Loucy (cell line): ENCODE results near the gene ARMC6.

ENCODE experiments used
- H2AFZ ChIP-seq: fragments of 200-600 bp; sonication (generic); 2 replicates; pipeline ENCODE4 v1.6.0; 2016; ENCODE audit warnings: antibody characterized with exemption, mild to moderate bottlenecking, low read length, moderate library complexity
- H3F3A ChIP-seq: fragments of 200-600 bp; 2 replicates; pipeline ENCODE4 v1.6.0; 2016; ENCODE audit warnings: antibody characterized with exemption, low read depth, mild to moderate bottlenecking
- H3K27me3 ChIP-seq: fragments of 200-600 bp; sonication (generic); 2 replicates; pipeline ENCODE4 v1.6.1; 2014; ENCODE audit warnings: low read length, mild to moderate bottlenecking; ENCODE audit not compliant: insufficient read depth, poor library complexity, severe bottlenecking
- H3K36me3 ChIP-seq: fragments of 200-600 bp; sonication (generic); 2 replicates; pipeline ENCODE4 v1.6.1; 2016; ENCODE audit warnings: low read length; ENCODE audit not compliant: insufficient read depth
- H3K4me1 ChIP-seq: fragments of 200-600 bp; sonication (generic); 2 replicates; pipeline ENCODE4 v1.5.1; 2014; ENCODE audit warnings: low read length, mild to moderate bottlenecking; ENCODE audit not compliant: insufficient read depth, poor library complexity, severe bottlenecking
- H3K4me2 ChIP-seq: fragments of 200-600 bp; sonication (generic); 2 replicates; pipeline ENCODE4 v1.6.0; 2014; ENCODE audit warnings: antibody characterized with exemption, low read length, low read depth, mild to moderate bottlenecking; ENCODE audit not compliant: poor library complexity, severe bottlenecking
- H3K4me3 ChIP-seq: fragments of 200-600 bp; sonication (generic); 2 replicates; pipeline ENCODE4 v1.5.1; 2014; ENCODE audit warnings: low read length, mild to moderate bottlenecking, mixed read lengths; ENCODE audit not compliant: poor library complexity, severe bottlenecking
- H3K79me2 ChIP-seq: fragments of 200-600 bp; sonication (generic); 2 replicates; pipeline ENCODE4 v1.6.1; 2014; ENCODE audit warnings: low read length; ENCODE audit not compliant: insufficient read depth
- H3K9ac ChIP-seq: fragments of 200-600 bp; sonication (generic); 2 replicates; pipeline ENCODE4 v1.6.0; 2014; ENCODE audit warnings: mild to moderate bottlenecking, low read depth, low read length, moderate library complexity; ENCODE audit not compliant: poor library complexity, severe bottlenecking
- H3K9me2 ChIP-seq: fragments of 200-600 bp; sonication (generic); replicated peaks from 2 replicates; pipeline ENCODE4 v1.6.1; 2016; ENCODE audit warnings: low read depth, low read length, mixed read lengths
- H3K9me3 ChIP-seq: fragments of 200-600 bp; sonication (generic); 2 replicates; pipeline ENCODE4 v1.6.1; 2014; ENCODE audit warnings: mild to moderate bottlenecking, antibody characterized with exemption, low read length, low read depth; ENCODE audit not compliant: insufficient read depth
- H4K20me1 ChIP-seq: fragments of 200-600 bp; sonication (generic); 2 replicates; pipeline ENCODE4 v1.6.0; 2014; ENCODE audit warnings: antibody characterized with exemption, low read length, mild to moderate bottlenecking; ENCODE audit not compliant: insufficient read depth, poor library complexity, severe bottlenecking
- EZH2phosphoT487 ChIP-seq: fragments of 200-600 bp; IDR thresholded peaks from 2 replicates; pipeline ENCODE4 v1.6.1; 2018; ENCODE audit warnings: antibody characterized with exemption, mild to moderate bottlenecking, moderate library complexity, borderline replicate concordance
- TF ChIP-seq, protein P1 (sequence below): fragments of 200-600 bp; sonication (generic); conservative IDR thresholded peaks from 2 replicates; pipeline ENCODE4 v1.5.1; 2014; ENCODE audit warnings: mild to moderate bottlenecking, antibody characterized with exemption, low read length

Gene ARMC6

DNA sequence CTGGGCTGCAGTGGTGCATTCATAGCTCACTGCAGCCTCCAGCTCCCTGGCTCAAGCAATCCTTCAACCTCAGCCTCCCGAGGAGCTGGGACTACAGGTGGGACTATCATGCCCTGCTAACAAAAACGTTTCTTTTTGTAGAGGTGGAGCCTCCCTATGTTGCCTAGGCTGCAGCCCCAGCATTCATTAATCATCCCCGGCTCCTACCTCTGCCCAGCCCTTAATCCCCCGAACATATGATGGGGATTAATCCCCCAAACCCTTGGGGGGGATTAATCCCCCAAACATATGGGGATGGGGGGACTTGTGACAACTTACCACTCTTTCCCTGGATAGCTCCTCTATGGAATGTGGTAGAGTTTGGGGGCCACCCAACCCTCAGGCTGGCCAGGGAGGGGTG lies 45.9 kb upstream of the ARMC6 start:
- H3K9ac ChIP-seq, result no peak overlapping the region

DNA sequence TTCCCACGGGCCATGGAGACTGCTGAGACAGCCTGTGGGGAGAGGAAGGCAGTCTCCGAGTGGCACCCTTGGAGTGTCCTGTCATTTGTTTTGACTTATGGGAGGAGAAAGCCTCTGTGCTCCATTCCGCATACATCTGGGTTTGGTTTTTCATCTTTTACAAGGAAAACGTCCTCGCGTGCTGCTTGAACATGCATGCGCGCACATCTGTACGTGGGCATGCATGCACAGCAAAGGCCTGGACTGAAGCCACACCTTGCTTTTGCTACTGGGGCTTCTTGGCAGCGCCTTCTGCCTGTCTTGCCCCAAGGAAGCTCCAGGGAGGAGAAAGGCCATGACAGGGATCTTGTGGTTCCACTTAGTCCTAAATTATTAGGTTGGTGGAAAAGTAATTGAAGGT lies 44.1 kb upstream of the ARMC6 start:
- H4K20me1 ChIP-seq, result no peaks in the 10 kb centered on the region
- H3K9ac ChIP-seq, result no peak overlapping the region
- H3K9me3 ChIP-seq, result no peaks in the 10 kb centered on the region
- H3K4me2 ChIP-seq, result no peak overlapping the region
- peaks cover 24% of the 10 kb centered on the region; the same call in 1 of the 2 replicates for H3K36me3 ChIP-seq
- no peak overlapping the region for H3K4me3 ChIP-seq
- H3K4me1 ChIP-seq, result no peaks in the 10 kb centered on the region
- no peaks in the 10 kb centered on the region for H3K9me2 ChIP-seq
- H3F3A ChIP-seq, result no peaks in the 10 kb centered on the region
- no peaks in the 10 kb centered on the region for H3K27me3 ChIP-seq
- TF ChIP-seq, protein P1, sequence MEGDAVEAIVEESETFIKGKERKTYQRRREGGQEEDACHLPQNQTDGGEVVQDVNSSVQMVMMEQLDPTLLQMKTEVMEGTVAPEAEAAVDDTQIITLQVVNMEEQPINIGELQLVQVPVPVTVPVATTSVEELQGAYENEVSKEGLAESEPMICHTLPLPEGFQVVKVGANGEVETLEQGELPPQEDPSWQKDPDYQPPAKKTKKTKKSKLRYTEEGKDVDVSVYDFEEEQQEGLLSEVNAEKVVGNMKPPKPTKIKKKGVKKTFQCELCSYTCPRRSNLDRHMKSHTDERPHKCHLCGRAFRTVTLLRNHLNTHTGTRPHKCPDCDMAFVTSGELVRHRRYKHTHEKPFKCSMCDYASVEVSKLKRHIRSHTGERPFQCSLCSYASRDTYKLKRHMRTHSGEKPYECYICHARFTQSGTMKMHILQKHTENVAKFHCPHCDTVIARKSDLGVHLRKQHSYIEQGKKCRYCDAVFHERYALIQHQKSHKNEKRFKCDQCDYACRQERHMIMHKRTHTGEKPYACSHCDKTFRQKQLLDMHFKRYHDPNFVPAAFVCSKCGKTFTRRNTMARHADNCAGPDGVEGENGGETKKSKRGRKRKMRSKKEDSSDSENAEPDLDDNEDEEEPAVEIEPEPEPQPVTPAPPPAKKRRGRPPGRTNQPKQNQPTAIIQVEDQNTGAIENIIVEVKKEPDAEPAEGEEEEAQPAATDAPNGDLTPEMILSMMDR, result no peak
- TF ChIP-seq EZH2phosphoT487, result no peak
- H3K79me2 ChIP-seq, result no peaks in the 10 kb centered on the region
- H2AFZ ChIP-seq, result no peak overlapping the region

More for the DNA sequence above, 45.9 kb upstream of the ARMC6 start:
- Histone ChIP-seq H3F3A (no peaks in the 10 kb centered on the region), H3K4me3 (no peak overlapping the region), H3K79me2 (no peaks in the 10 kb centered on the region), H3K36me3 (peaks cover 7% of the 10 kb centered on the region; the same call in 1 of the 2 replicates), H3K9me2 (no peaks in the 10 kb centered on the region), H3K4me2 (no peak overlapping the region), H3K27me3 (no peaks in the 10 kb centered on the region), H3K4me1 (no peaks in the 10 kb centered on the region), H2AFZ (no peak overlapping the region), H4K20me1 (no peaks in the 10 kb centered on the region), H3K9me3 (no peaks in the 10 kb centered on the region)
- TF ChIP-seq, protein P1, result no peak
- TF ChIP-seq EZH2phosphoT487, result no peak

DNA sequence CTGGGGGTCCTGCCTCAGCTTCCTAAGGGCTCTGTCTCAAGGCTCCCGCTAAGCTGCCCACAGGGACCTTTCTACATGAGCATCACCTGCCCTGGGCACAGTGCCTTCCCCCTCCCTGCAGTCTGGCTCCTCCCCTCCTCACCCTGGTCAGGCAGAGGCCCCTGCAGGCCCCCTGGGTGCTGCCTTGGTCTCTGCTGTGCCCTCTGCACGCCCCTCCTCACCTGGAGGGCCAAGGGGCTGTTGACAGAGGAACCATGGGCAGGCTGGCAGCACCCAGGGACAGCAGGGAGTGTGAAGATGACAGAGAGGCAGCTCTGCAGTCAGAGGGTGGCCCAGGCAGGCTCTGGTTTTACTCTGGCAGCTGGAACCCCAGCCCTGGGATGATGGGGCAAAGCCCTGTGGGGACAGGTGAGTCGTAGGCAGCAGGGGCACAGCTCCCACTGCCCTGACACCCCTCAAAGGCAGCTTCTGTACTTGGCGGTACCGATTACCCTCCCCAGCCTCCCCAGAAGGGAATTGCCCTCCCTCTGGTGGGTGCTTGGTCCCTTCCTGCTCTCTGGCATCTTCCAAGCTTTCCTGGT lies 43.2 kb upstream of the ARMC6 start:
- TF ChIP-seq, protein P1, result no peak
- TF ChIP-seq EZH2phosphoT487, result no peak
- Histone ChIP-seq H3K9me3 (no peaks in the 10 kb centered on the region), H3K36me3 (peaks cover 33% of the 10 kb centered on the region; the same call in 1 of the 2 replicates), H4K20me1 (no peaks in the 10 kb centered on the region), H2AFZ (no peak overlapping the region), H3K9ac (no peak overlapping the region), H3F3A (no peaks in the 10 kb centered on the region), H3K4me2 (no peak overlapping the region), H3K27me3 (no peaks in the 10 kb centered on the region), H3K4me1 (no peaks in the 10 kb centered on the region), H3K4me3 (no peak overlapping the region), H3K79me2 (no peaks in the 10 kb centered on the region), H3K9me2 (no peaks in the 10 kb centered on the region)
